ENCODE measurements around the gene HARS2. TPM values are rescaled to one million over a fixed set of nuclear protein-coding genes. Genes with fewer than 3 reads are reported as not detected.

The HARS2 gene
- total RNA-seq, 8 experiments from 2014 or later, result 21.4 to 45.7 (median 32.6) TPM

Other genes with a start within 250 kb of the HARS2 start
- gene EIF4EBP3, start 143.8 kb upstream of the HARS2 start, total RNA-seq, result 1 to 10 TPM; 1.2 to 7.8 (median 4.3) TPM
- gene SRA1, start 134.0 kb upstream of the HARS2 start, total RNA-seq, result 10 to 100 TPM; 29.1 to 97.6 (median 47.4) TPM
- 10 to 100 TPM; 15.7 to 81.1 (median 33.9) TPM for gene APBB3, start 126.9 kb upstream of the HARS2 start, total RNA-seq
- 10 to 100 TPM; 13.1 to 64.1 (median 34.1) TPM for gene SLC35A4, start 126.6 kb upstream of the HARS2 start, total RNA-seq
- gene CD14, start 58.3 kb upstream of the HARS2 start, total RNA-seq, result 10 to 100 TPM in 2 of 8 experiments, 1 to 10 TPM in 2, under 1 TPM in 4; 0.11 to 13.4 (median 1.4) TPM
- gene TMCO6, start 52.0 kb upstream of the HARS2 start, total RNA-seq, result 10 to 100 TPM in 6 of 8 experiments, 1 to 10 TPM in 2; 7.9 to 25.6 (median 11.9) TPM
- 100 to 1,000 TPM in 5 of 8 experiments, 10 to 100 TPM in 3; 93.1 to 149 (median 106) TPM for gene NDUFA2, start 43.8 kb upstream of the HARS2 start, total RNA-seq
- 100 to 1,000 TPM in 7 of 8 experiments, 10 to 100 TPM in 1; 92.2 to 153 (median 116) TPM for gene IK, start 43.6 kb upstream of the HARS2 start, total RNA-seq
- gene WDR55, start 26.6 kb upstream of the HARS2 start, total RNA-seq, result 10 to 100 TPM in 7 of 8 experiments, 1 to 10 TPM in 1; 9.9 to 29.8 (median 15.1) TPM
- gene DND1, start 17.9 kb upstream of the HARS2 start, total RNA-seq, result 1 to 10 TPM in 1 of 8 experiments, under 1 TPM in 3, not detected in 4; 0.43 to 1.0 (median 0.46) TPM
- gene HARS1, start 85 bp upstream of the HARS2 start, total RNA-seq, result 100 to 1,000 TPM in 2 of 8 experiments, 10 to 100 TPM in 6; 53.1 to 102 (median 77.0) TPM
- 10 to 100 TPM; 55.0 to 93.8 (median 73.5) TPM for gene ZMAT2, start 9.0 kb downstream of the HARS2 start, total RNA-seq
- 1 to 10 TPM in 1 of 8 experiments, under 1 TPM in 7; 0.22 to 1.7 (median 0.68) TPM for gene PCDHA1, start 94.7 kb downstream of the HARS2 start, total RNA-seq
- 1 to 10 TPM in 5 of 8 experiments, under 1 TPM in 2, not detected in 1; 0.13 to 6.8 (median 1.5) TPM for gene PCDHA2, start 103.4 kb downstream of the HARS2 start, total RNA-seq
- 1 to 10 TPM in 5 of 8 experiments, under 1 TPM in 2, not detected in 1; 0.63 to 5.8 (median 1.6) TPM for gene PCDHA3, start 109.6 kb downstream of the HARS2 start, total RNA-seq
- gene PCDHA4, start 115.6 kb downstream of the HARS2 start, total RNA-seq, result 10 to 100 TPM in 5 of 8 experiments, 1 to 10 TPM in 1, under 1 TPM in 2; 0.05 to 50.8 (median 14.1) TPM
- gene PCDHA5, start 130.2 kb downstream of the HARS2 start, total RNA-seq, result 1 to 10 TPM in 5 of 8 experiments, under 1 TPM in 2, not detected in 1; 0.24 to 3.1 (median 2.2) TPM
- gene PCDHA6, start 136.5 kb downstream of the HARS2 start, total RNA-seq, result 10 to 100 TPM in 1 of 8 experiments, 1 to 10 TPM in 4, under 1 TPM in 3; 0.15 to 24.3 (median 2.0) TPM
- gene PCDHA7, start 142.8 kb downstream of the HARS2 start, total RNA-seq, result 1 to 10 TPM in 5 of 8 experiments, under 1 TPM in 3; 0.05 to 5.3 (median 1.7) TPM
- gene PCDHA8, start 149.7 kb downstream of the HARS2 start, total RNA-seq, result 1 to 10 TPM in 5 of 8 experiments, under 1 TPM in 1, not detected in 2; 0.31 to 3.2 (median 2.2) TPM
- 1 to 10 TPM in 4 of 8 experiments, under 1 TPM in 4; 0.05 to 6.2 (median 0.93) TPM for gene PCDHA9, start 156.9 kb downstream of the HARS2 start, total RNA-seq
- 1 to 10 TPM in 6 of 8 experiments, under 1 TPM in 2; 0.10 to 8.1 (median 2.0) TPM for gene PCDHA10, start 164.4 kb downstream of the HARS2 start, total RNA-seq
- 1 to 10 TPM in 5 of 8 experiments, under 1 TPM in 2, not detected in 1; 0.31 to 6.3 (median 5.2) TPM for gene PCDHA11, start 177.5 kb downstream of the HARS2 start, total RNA-seq
- gene PCDHA12, start 183.9 kb downstream of the HARS2 start, total RNA-seq, result 10 to 100 TPM in 2 of 8 experiments, 1 to 10 TPM in 3, under 1 TPM in 2, not detected in 1; 0.13 to 22.5 (median 7.4) TPM
- 10 to 100 TPM in 2 of 8 experiments, 1 to 10 TPM in 3, under 1 TPM in 2, not detected in 1; 0.21 to 13.2 (median 2.3) TPM for gene PCDHA13, start 190.7 kb downstream of the HARS2 start, total RNA-seq
- 10 to 100 TPM in 5 of 8 experiments, 1 to 10 TPM in 1, under 1 TPM in 2; 0.05 to 25.2 (median 14.1) TPM for gene PCDHAC1, start 234.8 kb downstream of the HARS2 start, total RNA-seq

All from motor neuron (in vitro differentiated cells).